ENCODE data around the gene ELFN1.

- TF ChIP-seq CTCF (conservative IDR thresholded peaks at IDR 0.05; ENCODE audit: low read depth, low read length) (no peak), EZH2 (IDR thresholded peaks at IDR 0.05; ENCODE audit: low read length, unreplicated experiment) (no peak)
Observed at GRCh38 chr7:1741751-1742554, 71.9 kb downstream of the ELFN1 start.
